Metanephros (tissue), 2 donors: Measurements from ENCODE around the gene RPUSD1. TPM values are rescaled to one million over a fixed set of nuclear protein-coding genes. Genes with fewer than 3 reads are reported as not detected.

Source experiments
- small RNA-seq: library from RNA; depleted of rRNA; stranded (forward); fragments of <200 nt; gene quantifications from one replicate; pipeline ENCODE3, GENCODE V24; 2014; ENCODE audit warnings: low replicate concordance
- total RNA-seq: library from RNA; depleted of rRNA; stranded (reverse); fragments of >200 nt; gene quantifications from one replicate; pipeline ENCODE4 v1.2.3, GENCODE V29; 2014

RPUSD1 gene
- total RNA-seq: 17.9 TPM

GRCh38 chr16:787978-788398 is at the start of gene RPUSD1:
Gene RPUSD1, minus strand, starts transcription at chr16:788381. Its CDS starts 644 bp downstream, at chr16:787737.

GRCh38 chr16:799948-800833 is 12.0 kb upstream of the RPUSD1 start, which contains the start of gene GNG13:
Gene GNG13, minus strand, starts transcription at chr16:800734. Its CDS starts 1,657 bp downstream, at chr16:799077.

GRCh38 chr16:788399-789126 is 382 bp upstream of the RPUSD1 start, which contains the start of gene CHTF18:
Gene CHTF18, plus strand, starts transcription at chr16:788620. Its CDS starts 65 bp downstream, at chr16:788685.

GRCh38 chr16:760545-761343 is 27.4 kb downstream of the RPUSD1 start, which contains the start of gene MSLN:
Gene MSLN, plus strand, starts transcription at chr16:760734. Its CDS starts 1,947 bp downstream, at chr16:762681.

GRCh38 chr16:740764-741505 is 47.2 kb downstream of the RPUSD1 start, which contains the start of gene CIAO3:
Gene CIAO3, minus strand, starts transcription at chr16:740997. Its CDS starts 12 bp downstream, at chr16:740985.

Small RNA genes lying within 50 kb of the gene (small RNA-seq; reads per million reads assigned to genes)
- not detected for gene MIR662

Other genes starting within 250 kb of the RPUSD1 start
- gene PRR35, start 228.0 kb downstream of the RPUSD1 start, total RNA-seq: 9.4 TPM
- gene NHLRC4, start 221.4 kb downstream of the RPUSD1 start, total RNA-seq: 18.0 TPM
- 76.1 TPM for gene PIGQ, start 218.4 kb downstream of the RPUSD1 start, total RNA-seq
- gene RAB40C, start 198.3 kb downstream of the RPUSD1 start, total RNA-seq: 24.2 TPM
- gene WFIKKN1, start 157.4 kb downstream of the RPUSD1 start, total RNA-seq: 1.8 TPM
- gene METTL26, start 152.1 kb downstream of the RPUSD1 start, total RNA-seq: 91.8 TPM
- 23.1 TPM for gene MCRIP2, start 146.6 kb downstream of the RPUSD1 start, total RNA-seq
- gene WDR90, start 139.0 kb downstream of the RPUSD1 start, total RNA-seq: 48.3 TPM
- gene RHOT2, start 120.2 kb downstream of the RPUSD1 start, total RNA-seq: 84.5 TPM
- gene RHBDL1, start 112.7 kb downstream of the RPUSD1 start, total RNA-seq: 2.6 TPM
- gene STUB1, start 108.0 kb downstream of the RPUSD1 start, total RNA-seq: 71.7 TPM
- gene JMJD8, start 104.0 kb downstream of the RPUSD1 start, total RNA-seq: 50.0 TPM
- 13.3 TPM for gene WDR24, start 98.0 kb downstream of the RPUSD1 start, total RNA-seq
- gene FBXL16, start 82.6 kb downstream of the RPUSD1 start, total RNA-seq: 0.93 TPM
- 21.3 TPM for gene METRN, start 73.3 kb downstream of the RPUSD1 start, total RNA-seq
- 19.9 TPM for gene ANTKMT, start 67.2 kb downstream of the RPUSD1 start, total RNA-seq
- gene CCDC78, start 61.9 kb downstream of the RPUSD1 start, total RNA-seq: 0.93 TPM
- gene HAGHL, start 61.3 kb downstream of the RPUSD1 start, total RNA-seq: 4.5 TPM
- gene CIAO3, start 47.4 kb downstream of the RPUSD1 start, total RNA-seq: 47.6 TPM
- 11.8 TPM for gene MSLN, start 27.6 kb downstream of the RPUSD1 start, total RNA-seq
- gene CHTF18, start 239 bp upstream of the RPUSD1 start, total RNA-seq: 25.5 TPM
- gene GNG13, start 12.4 kb upstream of the RPUSD1 start, total RNA-seq: not detected
- 40.4 TPM for gene LMF1, start 182.6 kb upstream of the RPUSD1 start, total RNA-seq
- gene SOX8, start 193.4 kb upstream of the RPUSD1 start, total RNA-seq: 8.5 TPM